Activated B cell treated with CpG ODN at 0.5 μM for 24 hours (primary cell): ENCODE measurements around the gene CCDC38. TPM values are rescaled to one million over a fixed set of nuclear protein-coding genes. Genes with fewer than 3 reads are reported as not detected.

ENCODE experiments used
- ATAC-seq: fragments of 200-7000 bp; cut with Tn5 transposase; one replicate; pipeline ENCODE4 v1.10.0; 2021; ENCODE audit warnings: low read depth, mild to moderate bottlenecking, moderate library complexity
- CTCF ChIA-PET: fragments of 350-600 bp; sonication (Branson Sonifier 250); formaldehyde crosslinking; loops from one replicate; lab custom pipeline; 2021; ENCODE audit warnings: antibody characterized with exemption; lab: Charles Lee
- POLR2A ChIA-PET: fragments of 350-600 bp; sonication (Branson Sonifier 250); formaldehyde crosslinking; loops from one replicate; lab custom pipeline; 2021; ENCODE audit warnings: antibody characterized with exemption; lab: Charles Lee
- DNase-seq: peaks from one replicate; pipeline ENCODE4 v3.0.0; 2022
- H3K27ac Mint-ChIP-seq: one replicate; pipeline ENCODE4 v1.8.0; 2020; ENCODE audit warnings: mixed read lengths
- H3K27me3 Mint-ChIP-seq: one replicate; pipeline ENCODE4 v1.8.0; 2021; ENCODE audit warnings: mixed read lengths
- H3K36me3 Mint-ChIP-seq: one replicate; pipeline ENCODE4 v1.8.0; 2021; ENCODE audit warnings: low read depth, mixed read lengths
- H3K4me1 Mint-ChIP-seq: one replicate; pipeline ENCODE4 v1.8.0; 2021; ENCODE audit warnings: mixed read lengths
- H3K4me3 Mint-ChIP-seq: one replicate; pipeline ENCODE4 v1.8.0; 2020; ENCODE audit warnings: mild to moderate bottlenecking, mixed read lengths
- H3K9me3 Mint-ChIP-seq: one replicate; pipeline ENCODE4 v1.8.0; 2020; ENCODE audit warnings: mixed read lengths
- intact Hi-C: fragments of 100-400 bp; cut with micrococcal nuclease; formaldehyde crosslinking; loops from one replicate; pipeline ENCODE4 v1.15.1; 2024
- total RNA-seq: library from RNA; stranded (reverse); gene quantifications from 2 replicates; pipeline ENCODE4 v1.2.3, GENCODE V29; 2022
- TF ChIP-seq, protein P1 (sequence below): fragments of 200-600 bp; IDR thresholded peaks from one replicate; pipeline ENCODE4 v1.8.0; 2022; ENCODE audit warnings: antibody characterized with exemption, mild to moderate bottlenecking

The CCDC38 gene
- total RNA-seq, 1 donor from 2014 or later, result 0.09 TPM

DNA sequence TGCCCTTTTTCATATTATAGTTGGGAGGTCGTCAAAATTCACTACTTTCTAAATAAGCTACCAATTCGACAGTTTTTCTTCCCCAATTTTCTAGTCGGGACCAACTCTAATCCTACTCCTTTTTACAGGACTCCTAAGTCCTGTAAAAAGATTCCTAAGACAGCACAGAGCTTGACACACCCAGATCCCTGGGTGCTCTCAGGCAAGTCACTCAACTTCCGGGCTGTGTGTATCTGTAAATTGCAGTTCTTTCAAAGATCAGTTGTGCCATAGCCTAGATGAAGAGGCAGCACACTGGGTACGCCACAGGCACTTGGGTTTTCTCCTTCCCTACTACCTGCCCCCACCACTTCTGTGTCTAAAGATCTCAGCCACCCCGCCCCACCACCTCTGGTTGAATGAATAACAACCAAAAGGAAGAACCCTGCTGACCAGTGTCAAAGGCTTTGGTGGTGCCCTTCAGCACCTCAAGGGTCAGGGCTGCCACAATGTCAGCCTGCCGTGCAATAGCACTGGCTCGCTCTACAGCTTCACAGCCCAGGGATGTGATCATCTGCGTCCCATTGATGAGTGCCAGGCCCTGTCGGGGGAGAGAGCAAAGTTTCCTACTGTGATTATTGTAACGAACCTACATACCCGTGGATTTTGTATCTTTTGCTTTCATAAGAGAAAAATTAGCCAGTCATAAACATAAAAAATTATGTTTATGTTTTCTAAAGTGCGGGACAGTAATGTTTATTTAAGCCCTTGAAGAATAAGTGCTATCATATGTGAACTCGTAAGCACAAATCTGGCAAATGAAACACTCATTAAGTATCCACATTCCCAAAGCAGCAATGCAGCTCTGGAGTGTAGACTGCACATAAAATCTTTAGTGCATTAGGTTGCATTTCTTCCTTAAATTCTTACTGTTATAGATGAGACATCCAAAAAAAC, 44.5 kb upstream of the CCDC38 start:
- TF ChIP-seq, protein P1, sequence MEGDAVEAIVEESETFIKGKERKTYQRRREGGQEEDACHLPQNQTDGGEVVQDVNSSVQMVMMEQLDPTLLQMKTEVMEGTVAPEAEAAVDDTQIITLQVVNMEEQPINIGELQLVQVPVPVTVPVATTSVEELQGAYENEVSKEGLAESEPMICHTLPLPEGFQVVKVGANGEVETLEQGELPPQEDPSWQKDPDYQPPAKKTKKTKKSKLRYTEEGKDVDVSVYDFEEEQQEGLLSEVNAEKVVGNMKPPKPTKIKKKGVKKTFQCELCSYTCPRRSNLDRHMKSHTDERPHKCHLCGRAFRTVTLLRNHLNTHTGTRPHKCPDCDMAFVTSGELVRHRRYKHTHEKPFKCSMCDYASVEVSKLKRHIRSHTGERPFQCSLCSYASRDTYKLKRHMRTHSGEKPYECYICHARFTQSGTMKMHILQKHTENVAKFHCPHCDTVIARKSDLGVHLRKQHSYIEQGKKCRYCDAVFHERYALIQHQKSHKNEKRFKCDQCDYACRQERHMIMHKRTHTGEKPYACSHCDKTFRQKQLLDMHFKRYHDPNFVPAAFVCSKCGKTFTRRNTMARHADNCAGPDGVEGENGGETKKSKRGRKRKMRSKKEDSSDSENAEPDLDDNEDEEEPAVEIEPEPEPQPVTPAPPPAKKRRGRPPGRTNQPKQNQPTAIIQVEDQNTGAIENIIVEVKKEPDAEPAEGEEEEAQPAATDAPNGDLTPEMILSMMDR, result no peak
- intact Hi-C loops, result no loop called here
- no peaks in the 10 kb centered on the region for H3K36me3 Mint-ChIP-seq
- DNase-seq, result no peak
- H3K4me3 Mint-ChIP-seq, result no peak overlapping the region
- CTCF ChIA-PET, result no interaction called here
- ATAC-seq, result no peak
- no peak overlapping the region for H3K27ac Mint-ChIP-seq
- H3K27me3 Mint-ChIP-seq, result no peaks in the 10 kb centered on the region
- POLR2A ChIA-PET, result no interaction called here
- no peaks in the 10 kb centered on the region for H3K9me3 Mint-ChIP-seq
- peaks cover 3% of the 10 kb centered on the region for H3K4me1 Mint-ChIP-seq

DNA sequence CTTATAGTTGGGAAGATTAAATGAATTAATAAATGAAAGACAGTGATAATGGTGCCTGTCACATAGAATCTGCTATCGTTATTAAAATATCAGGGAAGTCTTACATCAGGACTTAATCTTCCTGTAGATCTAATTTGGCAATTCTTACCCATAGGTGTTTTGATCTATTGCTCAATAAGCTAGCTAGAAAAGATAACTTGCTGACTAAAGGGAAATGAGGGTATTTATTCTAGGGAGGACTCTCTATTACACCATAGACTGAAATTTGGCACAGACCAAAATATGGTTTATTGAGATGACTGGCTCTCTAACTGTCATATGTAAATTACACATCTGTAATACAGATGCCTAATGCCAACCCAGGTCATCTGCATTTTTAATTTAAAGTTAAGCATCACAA, 42.3 kb upstream of the CCDC38 start:
- intact Hi-C loops, result no loop called here
- POLR2A ChIA-PET, result no interaction called here
- CTCF ChIA-PET, result no interaction called here
- H3K27me3 Mint-ChIP-seq, result no peaks in the 10 kb centered on the region
- ATAC-seq, result no peak
- TF ChIP-seq, protein P1, result no peak
- H3K27ac Mint-ChIP-seq, result no peak overlapping the region
- no peaks in the 10 kb centered on the region for H3K36me3 Mint-ChIP-seq
- no peak for DNase-seq
- H3K4me1 Mint-ChIP-seq, result peaks cover 3% of the 10 kb centered on the region
- no peak overlapping the region for H3K4me3 Mint-ChIP-seq
- H3K9me3 Mint-ChIP-seq, result no peaks in the 10 kb centered on the region

- TF ChIP-seq, protein P1, result no peak
- Mint-ChIP-seq H3K4me1 (no peaks in the 10 kb centered on the region), H3K36me3 (no peaks in the 10 kb centered on the region), H3K27me3 (no peaks in the 10 kb centered on the region), H3K9me3 (no peaks in the 10 kb centered on the region), H3K27ac (no peak overlapping the region), H3K4me3 (no peak overlapping the region)
- CTCF ChIA-PET, result no interaction called here
- no peak for DNase-seq
- POLR2A ChIA-PET, result no interaction called here
- intact Hi-C loops, result no loop called here
- no peak for ATAC-seq
Measured at GRCh38 chr12:95982602-95983001, 40.2 kb upstream of the CCDC38 start.

DNA sequence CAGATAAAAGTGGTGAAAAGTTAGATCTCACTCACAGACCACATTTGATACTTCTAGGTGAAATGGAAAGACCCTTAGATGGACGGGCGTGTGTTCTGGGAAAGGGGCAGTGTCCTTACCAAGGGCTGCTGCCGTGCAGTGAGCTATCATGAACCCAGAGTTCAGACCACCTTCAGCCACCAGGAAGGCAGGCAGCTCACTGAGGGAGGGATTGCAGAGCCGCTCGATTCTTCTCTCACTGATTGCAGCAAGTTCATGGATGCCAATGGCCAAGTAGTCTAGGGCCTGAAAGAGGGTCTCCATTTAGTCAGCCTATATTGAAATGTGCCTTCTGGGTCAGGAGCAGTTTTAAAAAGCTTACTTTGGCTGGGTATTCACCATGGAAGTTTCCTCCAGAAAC, 38.0 kb upstream of the CCDC38 start:
- Mint-ChIP-seq H3K9me3 (no peaks in the 10 kb centered on the region), H3K36me3 (peaks cover 2% of the 10 kb centered on the region), H3K27ac (no peak overlapping the region), H3K4me1 (no peaks in the 10 kb centered on the region), H3K27me3 (no peaks in the 10 kb centered on the region), H3K4me3 (no peak overlapping the region)
- DNase-seq (no peak), ATAC-seq (no peak)
- ChIA-PET CTCF (no interaction called here), POLR2A (no interaction called here)
- intact Hi-C loops, result no loop called here
- TF ChIP-seq, protein P1, result no peak

DNA sequence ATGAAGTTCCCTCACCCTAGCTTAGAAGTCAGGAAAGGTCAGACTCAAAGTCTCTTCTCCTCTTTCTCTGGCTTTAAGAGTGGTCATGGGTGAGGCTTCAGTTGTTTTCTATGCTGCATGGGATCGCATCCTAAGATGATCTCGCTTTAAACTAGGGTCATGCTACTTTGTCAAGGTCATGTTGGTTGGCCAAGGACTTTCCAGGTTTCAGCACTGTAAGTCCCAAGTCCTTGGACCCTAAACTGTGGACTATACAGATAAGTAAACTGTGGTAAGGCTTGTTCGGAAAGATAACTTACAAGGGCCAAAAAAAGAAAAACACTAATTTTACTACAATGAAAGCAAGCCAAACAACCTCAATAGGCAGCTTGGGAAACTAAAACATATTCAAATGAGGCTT, 36.4 kb upstream of the CCDC38 start:
- Mint-ChIP-seq H3K36me3 (peaks cover 2% of the 10 kb centered on the region), H3K9me3 (no peaks in the 10 kb centered on the region), H3K4me3 (no peak overlapping the region), H3K27ac (no peak overlapping the region), H3K4me1 (no peaks in the 10 kb centered on the region), H3K27me3 (no peaks in the 10 kb centered on the region)
- ATAC-seq (no peak), DNase-seq (no peak)
- TF ChIP-seq, protein P1, result no peak
- POLR2A ChIA-PET, result no interaction called here
- intact Hi-C loops, result no loop called here
- CTCF ChIA-PET, result interaction anchor here (1.2 kb wide), 1 partner anchor 60 kb away, joined by 3 read pairs; no protein-coding TSS in a partner anchor
